ENCODE results near the gene SLC37A1.
A peak's percentile ranks its signal among the peaks of the same experiment; 100 is the strongest.

Gene SLC37A1

DNA sequence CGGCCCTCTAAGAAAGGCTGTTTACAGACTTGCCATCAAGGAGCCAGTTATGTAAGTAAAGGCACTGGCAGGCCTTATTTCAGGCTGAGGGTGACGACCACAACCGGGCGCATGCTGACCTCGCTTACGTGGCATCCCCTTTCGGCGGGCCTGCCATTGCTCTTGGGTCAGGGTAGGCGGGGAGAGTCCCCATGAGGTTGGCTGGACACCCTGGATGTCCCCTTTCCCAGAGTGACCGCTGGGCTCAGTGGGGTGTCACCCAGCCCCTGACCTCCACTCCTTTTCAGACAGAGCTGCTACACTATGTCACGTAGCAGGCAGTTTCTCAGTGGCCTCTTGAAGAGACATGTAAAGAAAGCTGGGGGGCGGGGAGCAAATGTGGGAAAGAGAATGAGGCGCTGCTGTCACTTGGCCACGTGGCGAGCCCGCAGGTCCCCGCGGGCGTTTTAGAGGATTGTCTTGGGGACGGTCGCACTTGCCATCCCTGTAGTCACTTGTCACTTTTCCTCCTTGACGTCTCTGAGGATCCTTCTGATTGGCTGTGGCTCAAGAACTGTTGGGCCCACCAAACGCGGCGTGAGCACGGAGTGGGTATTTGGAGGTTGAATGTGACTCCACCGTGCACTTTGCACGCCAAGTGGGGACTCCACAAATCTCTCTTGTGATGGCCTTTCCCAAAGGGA, 42.2 kb downstream of the SLC37A1 start:
- no peak overlapping the region for H3K27ac Mint-ChIP-seq
- no peak for DNase-seq

DNA sequence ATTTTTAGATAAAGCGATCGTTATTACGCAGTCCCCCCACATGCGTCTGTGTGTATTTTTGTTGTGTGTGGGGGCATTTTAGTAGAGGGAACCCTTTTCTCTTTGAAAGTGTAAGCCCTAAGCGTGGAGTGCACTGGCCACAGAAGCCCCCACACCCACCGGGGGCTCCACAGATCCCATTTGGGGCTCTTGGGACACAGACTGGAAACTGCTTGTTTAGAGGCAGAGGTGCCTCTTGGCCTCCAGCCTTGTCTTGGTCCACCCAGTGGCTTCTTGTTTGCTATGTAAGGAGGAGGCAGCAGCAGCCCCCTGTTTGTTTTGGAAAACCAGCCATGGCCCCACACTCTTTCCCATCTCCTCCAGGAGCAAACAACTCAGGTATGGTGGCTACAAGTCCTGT, 42.8 kb downstream of the SLC37A1 start:
- no peak for DNase-seq
- H3K4me1 Mint-ChIP-seq, result peaks cover 62% of the 10 kb centered on the region
- H3K36me3 Mint-ChIP-seq (ENCODE audit: low read depth), result peaks cover under 1% of the 10 kb centered on the region
- peaks cover 10% of the 10 kb centered on the region for H3K27me3 Mint-ChIP-seq (ENCODE audit: low read depth, poor library complexity)
- H3K9me3 Mint-ChIP-seq, result peaks cover 6% of the 10 kb centered on the region
- TF ChIP-seq, protein P1, sequence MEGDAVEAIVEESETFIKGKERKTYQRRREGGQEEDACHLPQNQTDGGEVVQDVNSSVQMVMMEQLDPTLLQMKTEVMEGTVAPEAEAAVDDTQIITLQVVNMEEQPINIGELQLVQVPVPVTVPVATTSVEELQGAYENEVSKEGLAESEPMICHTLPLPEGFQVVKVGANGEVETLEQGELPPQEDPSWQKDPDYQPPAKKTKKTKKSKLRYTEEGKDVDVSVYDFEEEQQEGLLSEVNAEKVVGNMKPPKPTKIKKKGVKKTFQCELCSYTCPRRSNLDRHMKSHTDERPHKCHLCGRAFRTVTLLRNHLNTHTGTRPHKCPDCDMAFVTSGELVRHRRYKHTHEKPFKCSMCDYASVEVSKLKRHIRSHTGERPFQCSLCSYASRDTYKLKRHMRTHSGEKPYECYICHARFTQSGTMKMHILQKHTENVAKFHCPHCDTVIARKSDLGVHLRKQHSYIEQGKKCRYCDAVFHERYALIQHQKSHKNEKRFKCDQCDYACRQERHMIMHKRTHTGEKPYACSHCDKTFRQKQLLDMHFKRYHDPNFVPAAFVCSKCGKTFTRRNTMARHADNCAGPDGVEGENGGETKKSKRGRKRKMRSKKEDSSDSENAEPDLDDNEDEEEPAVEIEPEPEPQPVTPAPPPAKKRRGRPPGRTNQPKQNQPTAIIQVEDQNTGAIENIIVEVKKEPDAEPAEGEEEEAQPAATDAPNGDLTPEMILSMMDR (IDR thresholded peaks at IDR 0.05), result no peak
- no peak overlapping the region for H3K4me3 Mint-ChIP-seq
- H3K27ac Mint-ChIP-seq, result no peak overlapping the region

More for the DNA sequence above, 42.2 kb downstream of the SLC37A1 start:
- peaks cover 10% of the 10 kb centered on the region for H3K27me3 Mint-ChIP-seq (ENCODE audit: low read depth, poor library complexity)
- H3K4me3 Mint-ChIP-seq, result no peak overlapping the region
- peaks cover 6% of the 10 kb centered on the region for H3K36me3 Mint-ChIP-seq (ENCODE audit: low read depth)
- H3K9me3 Mint-ChIP-seq, result peaks cover 11% of the 10 kb centered on the region
- peaks cover 56% of the 10 kb centered on the region for H3K4me1 Mint-ChIP-seq
- TF ChIP-seq, protein P1 (IDR thresholded peaks at IDR 0.05), result no peak

- TF ChIP-seq, protein P1 (IDR thresholded peaks at IDR 0.05), result no peak
- peaks cover 10% of the 10 kb centered on the region for H3K27me3 Mint-ChIP-seq (ENCODE audit: low read depth, poor library complexity)
- H3K4me3 Mint-ChIP-seq, result no peak overlapping the region
- peak; percentile 26 for DNase-seq
- H3K27ac Mint-ChIP-seq, result no peak overlapping the region
- no peaks in the 10 kb centered on the region for H3K36me3 Mint-ChIP-seq (ENCODE audit: low read depth)
- H3K9me3 Mint-ChIP-seq, result peaks cover 2% of the 10 kb centered on the region
- H3K4me1 Mint-ChIP-seq, result peaks cover 67% of the 10 kb centered on the region
Measured at GRCh38 chr21:42556960-42557359, 43.3 kb downstream of the SLC37A1 start.

- H3K36me3 Mint-ChIP-seq (ENCODE audit: low read depth), result no peaks in the 10 kb centered on the region
- TF ChIP-seq, protein P1 (IDR thresholded peaks at IDR 0.05), result no peak
- H3K9me3 Mint-ChIP-seq, result no peaks in the 10 kb centered on the region
- no peak overlapping the region for H3K4me3 Mint-ChIP-seq
- peaks cover 71% of the 10 kb centered on the region for H3K4me1 Mint-ChIP-seq
- no peak overlapping the region for H3K27ac Mint-ChIP-seq
- no peak for DNase-seq
- H3K27me3 Mint-ChIP-seq (ENCODE audit: low read depth, poor library complexity), result peaks cover 10% of the 10 kb centered on the region
Measured at GRCh38 chr21:42557420-42557819, 43.8 kb downstream of the SLC37A1 start.

DNA sequence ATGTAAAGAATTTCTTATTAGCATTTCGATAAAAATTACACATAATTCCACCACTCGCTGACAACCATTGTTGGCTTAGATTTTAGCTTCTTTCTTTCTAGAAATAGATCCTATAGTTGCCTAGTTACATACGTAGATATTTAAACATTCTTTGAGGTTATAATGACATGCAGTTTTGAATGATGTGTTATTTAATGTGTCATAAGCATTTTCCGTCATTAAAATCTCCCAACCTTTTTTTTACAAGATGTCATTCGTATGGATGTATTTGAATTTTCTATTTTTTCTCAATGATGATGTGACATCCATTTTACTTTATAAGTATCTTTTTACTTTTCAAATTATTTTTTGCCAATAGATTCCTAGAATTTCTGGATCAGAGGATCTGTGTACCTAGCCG, 44.7 kb downstream of the SLC37A1 start:
- H3K9me3 Mint-ChIP-seq, result no peaks in the 10 kb centered on the region
- no peak overlapping the region for H3K4me3 Mint-ChIP-seq
- peaks cover 7% of the 10 kb centered on the region for H3K27me3 Mint-ChIP-seq (ENCODE audit: low read depth, poor library complexity)
- TF ChIP-seq, protein P1 (IDR thresholded peaks at IDR 0.05), result no peak
- no peaks in the 10 kb centered on the region for H3K36me3 Mint-ChIP-seq (ENCODE audit: low read depth)
- H3K27ac Mint-ChIP-seq, result no peak overlapping the region
- no peak for DNase-seq
- H3K4me1 Mint-ChIP-seq, result peaks cover 76% of the 10 kb centered on the region

DNA sequence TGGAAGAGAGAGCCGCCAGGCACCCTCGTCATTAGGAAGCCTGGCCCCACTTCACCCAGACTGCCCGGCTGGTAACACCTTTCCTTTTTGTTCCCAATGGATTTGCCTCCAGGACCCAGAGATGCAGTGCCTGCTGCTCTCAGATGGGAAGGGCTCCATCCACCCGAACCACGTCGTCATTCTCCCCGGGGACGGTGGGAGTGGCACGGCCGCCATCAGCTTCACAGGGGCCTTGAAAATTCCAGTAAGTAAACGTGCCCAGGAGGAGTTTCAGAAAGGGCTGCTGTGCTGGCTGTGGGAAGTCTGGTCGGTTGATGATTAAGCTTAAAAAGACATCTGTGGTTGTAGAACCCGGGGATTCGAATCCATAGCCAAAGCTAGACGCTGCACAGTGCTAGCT, 45.2 kb downstream of the SLC37A1 start:
- H3K27me3 Mint-ChIP-seq (ENCODE audit: low read depth, poor library complexity), result peaks cover 8% of the 10 kb centered on the region
- H3K4me3 Mint-ChIP-seq, result no peak overlapping the region
- H3K36me3 Mint-ChIP-seq (ENCODE audit: low read depth), result no peaks in the 10 kb centered on the region
- no peak for DNase-seq
- peaks cover 76% of the 10 kb centered on the region for H3K4me1 Mint-ChIP-seq
- TF ChIP-seq, protein P1 (IDR thresholded peaks at IDR 0.05), result no peak
- H3K27ac Mint-ChIP-seq, result no peak overlapping the region
- no peaks in the 10 kb centered on the region for H3K9me3 Mint-ChIP-seq
